OCI-LY1 (cell line): ENCODE measurements around the gene CCDC14.

Source experiments
- H2AFZ ChIP-seq: fragments of 200-600 bp; sonication (generic), shearing (Covaris generic); 2 replicates; pipeline ENCODE4 v1.6.0; 2014; ENCODE audit warnings: antibody characterized with exemption, mild to moderate bottlenecking, low read length
- H3F3A ChIP-seq: fragments of 200-600 bp; sonication (generic), shearing (Covaris generic); 2 replicates; pipeline ENCODE4 v1.6.0; 2014; ENCODE audit warnings: mild to moderate bottlenecking, antibody characterized with exemption, low read length, moderate library complexity; ENCODE audit not compliant: insufficient read depth
- H3K27ac ChIP-seq: fragments of 200-600 bp; sonication (generic); 2 replicates; pipeline ENCODE4 v1.5.1; 2014; ENCODE audit warnings: low read length, mixed run types, mild to moderate bottlenecking, low read depth; ENCODE audit not compliant: poor library complexity, severe bottlenecking
- H3K27me3 ChIP-seq: fragments of 200-600 bp; sonication (generic); 2 replicates; pipeline ENCODE4 v1.6.0; 2014; ENCODE audit warnings: antibody characterized with exemption, mild to moderate bottlenecking, low read length, moderate library complexity; ENCODE audit not compliant: insufficient read depth
- H3K36me3 ChIP-seq: fragments of 200-600 bp; sonication (generic); 2 replicates; pipeline ENCODE4 v1.6.1; 2014; ENCODE audit warnings: mild to moderate bottlenecking, antibody characterized with exemption, low read length, moderate library complexity, mixed read lengths; ENCODE audit not compliant: insufficient read depth
- H3K4me1 ChIP-seq: fragments of 200-600 bp; sonication (generic); 2 replicates; pipeline ENCODE4 v1.5.1; 2014; ENCODE audit warnings: mild to moderate bottlenecking, low read length, moderate library complexity; ENCODE audit not compliant: insufficient read depth, severe bottlenecking
- H3K4me2 ChIP-seq: fragments of 200-600 bp; sonication (generic), shearing (Covaris generic); 2 replicates; pipeline ENCODE4 v1.6.1; 2014; ENCODE audit warnings: low read length
- H3K4me3 ChIP-seq: fragments of 200-600 bp; sonication (generic); 2 replicates; pipeline ENCODE4 v1.5.1; 2014; ENCODE audit warnings: low read length, low read depth, mild to moderate bottlenecking, mixed read lengths; ENCODE audit not compliant: poor library complexity, severe bottlenecking
- H3K79me2 ChIP-seq: fragments of 200-600 bp; shearing (Covaris generic); 2 replicates; pipeline ENCODE4 v1.6.1; 2016; ENCODE audit warnings: mixed run types, low read length, mixed read lengths; ENCODE audit not compliant: insufficient read depth
- H3K9ac ChIP-seq: fragments of 200-600 bp; sonication (generic), shearing (Covaris generic); 2 replicates; pipeline ENCODE4 v1.6.1; 2014; ENCODE audit warnings: mild to moderate bottlenecking, low read length, mixed read lengths
- H3K9me2 ChIP-seq: fragments of 200-600 bp; sonication (generic), shearing (Covaris generic); 2 replicates; pipeline ENCODE4 v1.6.1; 2014; ENCODE audit warnings: low read depth, mild to moderate bottlenecking, low read length, mixed read lengths
- H3K9me3 ChIP-seq: fragments of 200-600 bp; shearing (Covaris generic); 2 replicates; pipeline ENCODE4 v1.6.1; 2014; ENCODE audit warnings: low read length, mixed read lengths
- H4K20me1 ChIP-seq: fragments of 200-600 bp; sonication (generic), shearing (Covaris generic); 2 replicates; pipeline ENCODE4 v1.6.0; 2016; ENCODE audit warnings: mild to moderate bottlenecking, low read length; ENCODE audit not compliant: insufficient read depth
- CTCF ChIP-seq: fragments of 200-600 bp; sonication (generic), shearing (Covaris generic); IDR thresholded peaks from 2 replicates; pipeline ENCODE4 v1.5.1; 2017; ENCODE audit warnings: mild to moderate bottlenecking, antibody characterized with exemption, low read length, moderate library complexity, mixed read lengths
- EZH2 ChIP-seq: fragments of 200-600 bp; sonication (generic), shearing (Covaris generic); IDR thresholded peaks from 2 replicates; pipeline ENCODE4 v1.8.0; 2017; ENCODE audit warnings: borderline replicate concordance, mixed run types, mild to moderate bottlenecking, antibody characterized with exemption, low read length, moderate library complexity, mixed read lengths

The CCDC14 gene

GRCh38 chr3:123941542-123941941 lies 19.5 kb downstream of the CCDC14 start:
- Histone ChIP-seq H3K9me3 (no peaks in the 10 kb centered on the region), H3K79me2 (no peaks in the 10 kb centered on the region), H3K9ac (no peak overlapping the region), H3K27me3 (no peaks in the 10 kb centered on the region), H3K36me3 (peaks cover 69% of the 10 kb centered on the region), H3K9me2 (no peaks in the 10 kb centered on the region), H3K4me3 (no peak overlapping the region), H3K4me1 (no peaks in the 10 kb centered on the region), H4K20me1 (no peaks in the 10 kb centered on the region), H3K27ac (no peak overlapping the region), H2AFZ (no peak overlapping the region), H3F3A (no peaks in the 10 kb centered on the region), H3K4me2 (no peak overlapping the region)
- TF ChIP-seq EZH2 (no peak), CTCF (no peak)

- peaks cover 68% of the 10 kb centered on the region for H3K36me3 ChIP-seq
- no peak for TF ChIP-seq EZH2
- peak; percentile 30; the same call in 1 of the 2 replicates for TF ChIP-seq CTCF
- no peaks in the 10 kb centered on the region for H3F3A ChIP-seq
- H3K4me3 ChIP-seq: no peak overlapping the region
- H3K79me2 ChIP-seq: no peaks in the 10 kb centered on the region
- no peak overlapping the region for H3K27ac ChIP-seq
- H3K27me3 ChIP-seq: no peaks in the 10 kb centered on the region
- H4K20me1 ChIP-seq: no peaks in the 10 kb centered on the region
- H3K9me2 ChIP-seq: no peaks in the 10 kb centered on the region
- no peak overlapping the region for H2AFZ ChIP-seq
- H3K9me3 ChIP-seq: no peaks in the 10 kb centered on the region
- no peak overlapping the region for H3K9ac ChIP-seq
- no peaks in the 10 kb centered on the region for H3K4me1 ChIP-seq
- H3K4me2 ChIP-seq: no peak overlapping the region
Measured at GRCh38 chr3:123941121-123941520, 19.9 kb downstream of the CCDC14 start.

- Histone ChIP-seq H3K9me2 (no peaks in the 10 kb centered on the region), H3F3A (no peaks in the 10 kb centered on the region), H3K79me2 (no peaks in the 10 kb centered on the region), H3K27me3 (no peaks in the 10 kb centered on the region), H3K9ac (no peak overlapping the region), H3K9me3 (no peaks in the 10 kb centered on the region), H2AFZ (no peak overlapping the region), H3K27ac (no peak overlapping the region), H3K4me1 (no peaks in the 10 kb centered on the region), H3K36me3 (peaks cover 59% of the 10 kb centered on the region), H3K4me2 (no peak overlapping the region), H3K4me3 (no peak overlapping the region), H4K20me1 (no peaks in the 10 kb centered on the region)
- no peak for TF ChIP-seq EZH2
- no peak for TF ChIP-seq CTCF
Measured at GRCh38 chr3:123939706-123940105, 21.3 kb downstream of the CCDC14 start.
